HepG2 (cell line): Measurements from ENCODE around the gene ASB8. TPM values are rescaled to one million over a fixed set of nuclear protein-coding genes. Genes with fewer than 3 reads are reported as not detected.

Experiments
- ATAC-seq: fragments of 200-7000 bp; cut with Tn5 transposase; 3 replicates; pipeline ENCODE4 v1.9.1; 2020; ENCODE audit warnings: mild to moderate bottlenecking, moderate library complexity
- BruUV-seq: library from RNA; stranded (reverse); fragments of 400-500 nt; replicated peaks from 2 replicates; lab custom pipeline; 2021; lab: Mats Ljungman, UMichigan
- CTCF ChIA-PET: fragments of 300-600 bp; formaldehyde crosslinking; extraction: SDS; loops from one replicate; lab custom pipeline; 2021; ENCODE audit warnings: low total read pairs, inconsistent platforms, low intra/inter-chr PET ratio; lab: Yijun Ruan, JAX
- POLR2A ChIA-PET: fragments of 350-600 bp; sonication (Branson Sonifier 250); formaldehyde crosslinking; loops from one replicate; lab custom pipeline; 2020; ENCODE audit warnings: antibody characterized with exemption, inconsistent platforms; lab: Yijun Ruan, JAX
- DNase-seq: peaks from one replicate; pipeline ENCODE4 v3.0.0-alpha.2; 2015; ENCODE audit warnings: low spot score
- FAIRE-seq: peaks from 3 replicates; lab custom pipeline; 2011; peaks lifted over from hg19 to GRCh38; lab: Jason Lieb, UNC
- H2AFZ ChIP-seq: one replicate; pipeline ENCODE4 v1.6.1; 2011; ENCODE audit warnings: low read length, inconsistent platforms
- H3K27ac ChIP-seq: fragments of 300-600 bp; 3 replicates; pipeline ENCODE4 v1.8.0; 2011; ENCODE audit warnings: mixed run types, mild to moderate bottlenecking, mixed read lengths, low read length, inconsistent platforms; ENCODE audit not compliant: insufficient read depth; ENCODE audit errors: extremely low read length
- H3K27me3 ChIP-seq, 2 experiments: fragments of 200-600 bp in 1 of 2; 2 replicates in 1 of 2; 3 replicates in 1 of 2; pipeline versions ENCODE4 v1.6.0 to v1.8.0; 2011; ENCODE audit warnings: low read length in 2 of 2, mild to moderate bottlenecking in 2 of 2, moderate library complexity in 2 of 2, inconsistent platforms in 1 of 2; ENCODE audit not compliant: insufficient read depth in 2 of 2, control insufficient read depth in 1 of 2
- H3K36me3 ChIP-seq, 2 experiments: fragments of 200-600 bp in 1 of 2; replicated peaks in 1 of 2; 2 replicates in 1 of 2; 3 replicates in 1 of 2; pipeline versions ENCODE4 v1.5.1 to v1.8.0; 2011; ENCODE audit warnings: low read length in 2 of 2, inconsistent platforms in 1 of 2; ENCODE audit not compliant: insufficient read depth in 2 of 2, control insufficient read depth in 1 of 2
- H3K4me1 ChIP-seq: 2 replicates; pipeline ENCODE4 v1.5.1; 2012; ENCODE audit warnings: low read length, inconsistent platforms; ENCODE audit not compliant: insufficient read depth
- H3K4me2 ChIP-seq: 2 replicates; pipeline ENCODE4 v1.6.0; 2011; ENCODE audit warnings: low read depth, low read length, inconsistent platforms
- H3K4me3 ChIP-seq, 3 experiments: fragments of 200-600 bp in 1 of 3; sonication (generic), shearing (Covaris generic) in 1 of 3; replicated peaks in 1 of 3; 2 replicates each; pipeline ENCODE4 v1.5.1; 2011 to 2016; ENCODE audit warnings: low read length in 3 of 3, inconsistent platforms in 2 of 3, low read depth in 2 of 3, mild to moderate bottlenecking in 2 of 3, control low read depth in 1 of 3, mixed read lengths in 1 of 3; ENCODE audit not compliant: insufficient read depth in 1 of 3
- H3K79me2 ChIP-seq: one replicate; pipeline ENCODE4 v1.6.1; 2011; ENCODE audit warnings: low read length, inconsistent platforms; ENCODE audit not compliant: insufficient read depth
- H3K9ac ChIP-seq: 2 replicates; pipeline ENCODE4 v1.6.0; 2011; ENCODE audit warnings: mild to moderate bottlenecking, low read depth, low read length, inconsistent platforms; ENCODE audit not compliant: insufficient read depth
- H3K9me3 ChIP-seq: 2 replicates; pipeline ENCODE4 v1.5.1; 2012; ENCODE audit warnings: mild to moderate bottlenecking, low read length
- H4K20me1 ChIP-seq: 2 replicates; pipeline ENCODE4 v1.6.0; 2011; ENCODE audit warnings: inconsistent platforms, mild to moderate bottlenecking, low read length, moderate library complexity; ENCODE audit not compliant: insufficient read depth
- CREM ChIP-seq, 2 experiments: sonication (generic) in 1 of 2; formaldehyde crosslinking in 1 of 2; IDR thresholded peaks; 2 replicates each; pipeline versions ENCODE4 v1.4.0 to v1.6.1; 2016 to 2020; ENCODE audit warnings: antibody characterized with exemption in 1 of 2, mild to moderate bottlenecking in 1 of 2, missing genetic modification reagents in 1 of 2
- CSRNP1 ChIP-seq: sonication (generic); formaldehyde crosslinking; IDR thresholded peaks from 2 replicates; pipeline ENCODE4 v1.8.1; 2023; ENCODE audit warnings: mild to moderate bottlenecking, missing genetic modification reagents
- GATA4 ChIP-seq: sonication (generic); IDR thresholded peaks from 2 replicates; pipeline ENCODE4 v1.6.1; 2016; ENCODE audit warnings: antibody characterized with exemption, low read depth, borderline replicate concordance
- IKZF5 ChIP-seq: IDR thresholded peaks from 2 replicates; pipeline ENCODE4 v1.6.1; 2018; ENCODE audit warnings: missing genetic modification reagents, mild to moderate bottlenecking, missing compliant biosample characterization
- MAFK ChIP-seq, 2 experiments: IDR thresholded peaks in 1 of 2; conservative IDR thresholded peaks in 1 of 2; 2 replicates each; pipeline ENCODE4 v1.6.1; 2011; ENCODE audit warnings: improper control_type of control experiment in 2 of 2, low read length in 2 of 2
- MYC ChIP-seq: sonication (generic); formaldehyde crosslinking; IDR thresholded peaks from 2 replicates; pipeline ENCODE4 v1.9.0; 2021; ENCODE audit warnings: missing genetic modification reagents, borderline replicate concordance
- NCOA5 ChIP-seq: sonication (generic); formaldehyde crosslinking; IDR thresholded peaks from 2 replicates; pipeline ENCODE4 v1.4.0; 2020; ENCODE audit warnings: missing genetic modification reagents
- RARA ChIP-seq: IDR thresholded peaks from 2 replicates; pipeline ENCODE4 v1.6.1; 2016; ENCODE audit warnings: missing genetic modification reagents, missing compliant biosample characterization
- REPIN1 ChIP-seq: sonication (generic); formaldehyde crosslinking; IDR thresholded peaks from 2 replicates; pipeline ENCODE4 v1.8.0; 2022; ENCODE audit warnings: missing genetic modification reagents, low read depth, mild to moderate bottlenecking, borderline replicate concordance
- SALL1 ChIP-seq: sonication (generic); formaldehyde crosslinking; IDR thresholded peaks from 2 replicates; pipeline ENCODE4 v1.8.0; 2022; ENCODE audit warnings: mild to moderate bottlenecking, missing genetic modification reagents
- ZNF530 ChIP-seq: sonication (generic); formaldehyde crosslinking; IDR thresholded peaks from 2 replicates; pipeline ENCODE4 v1.5.0; 2020; ENCODE audit warnings: low read depth, mild to moderate bottlenecking, missing genetic modification reagents
- ZNF552 ChIP-seq: sonication (generic); formaldehyde crosslinking; IDR thresholded peaks from 2 replicates; pipeline ENCODE4 v1.9.0; 2022; ENCODE audit warnings: missing genetic modification reagents, mild to moderate bottlenecking, borderline replicate concordance
- WGBS: methylation state at CpG from one replicate; pipeline ENCODE4 v1.1.6; 2017; ENCODE audit warnings: low lambda C conversion rate; 5-methylcytosine and 5-hydroxymethylcytosine counted together
- in situ Hi-C: cut with HindIII; loops from 2 replicates; pipeline ENCODE4 v1.10.0; 2017; ENCODE audit warnings: low pct_unique_long_range_greater_than_20kb; ENCODE audit not compliant: extremely low pct_ligation_motif_present
- intact Hi-C: fragments of 100-400 bp; cut with micrococcal nuclease; formaldehyde crosslinking; loops from one replicate; pipeline ENCODE4 v1.10.0; 2022; ENCODE audit not compliant: unreplicated experiment
- polyA plus RNA-seq, 8 experiments: library from polyadenylated mRNA; depleted of rRNA in 3 of 8; stranded (reverse) in 7 of 8; unstranded in 1 of 8; fragments of >200 nt; fragmentation: Illumina TruSeq in 4 of 8; extraction: Trizol in 4 of 8; gene quantifications; 2 replicates each; pipeline versions ENCODE4 v1.2.1 to v1.2.3, GENCODE V29; 2011 to 2016; ENCODE audit warnings: low read depth in 4 of 8, missing spikeins in 1 of 8, mixed read lengths in 1 of 8; ENCODE audit not compliant: insufficient read depth in 1 of 8
- total RNA-seq, 5 experiments: library from RNA; depleted of rRNA; stranded (reverse); fragments of >200 nt; fragmentation: Illumina TruSeq; extraction: Trizol; gene quantifications; 2 replicates each; pipeline ENCODE4 v1.2.3, GENCODE V29; 2016; ENCODE audit warnings: low read depth in 1 of 5
- TF ChIP-seq, protein P1 (sequence below): sonication (generic); formaldehyde crosslinking; IDR thresholded peaks from 2 replicates; pipeline ENCODE4 v1.5.1; 2020; ENCODE audit warnings: mild to moderate bottlenecking, missing genetic modification reagents
- TF ChIP-seq, protein P2 (sequence below): sonication (generic); formaldehyde crosslinking; conservative IDR thresholded peaks from 2 replicates; pipeline ENCODE4 v1.8.0; 2022; ENCODE audit warnings: low read depth, missing genetic modification reagents
- TF ChIP-seq, protein P3 (sequence below): sonication (generic); formaldehyde crosslinking; IDR thresholded peaks from 2 replicates; pipeline ENCODE4 v1.8.0; 2023; ENCODE audit warnings: mild to moderate bottlenecking, missing genetic modification reagents

ASB8 gene
- total and polyA plus RNA-seq, 2 of the 13 experiments (the other 11 are each of a cell fraction or from before 2014, with no cell fraction given): 14.0 to 15.5 TPM

GRCh38 chr12:48199774-48200221 is 42.5 kb upstream of the ASB8 start (continued):
- TF ChIP-seq, protein P1, sequence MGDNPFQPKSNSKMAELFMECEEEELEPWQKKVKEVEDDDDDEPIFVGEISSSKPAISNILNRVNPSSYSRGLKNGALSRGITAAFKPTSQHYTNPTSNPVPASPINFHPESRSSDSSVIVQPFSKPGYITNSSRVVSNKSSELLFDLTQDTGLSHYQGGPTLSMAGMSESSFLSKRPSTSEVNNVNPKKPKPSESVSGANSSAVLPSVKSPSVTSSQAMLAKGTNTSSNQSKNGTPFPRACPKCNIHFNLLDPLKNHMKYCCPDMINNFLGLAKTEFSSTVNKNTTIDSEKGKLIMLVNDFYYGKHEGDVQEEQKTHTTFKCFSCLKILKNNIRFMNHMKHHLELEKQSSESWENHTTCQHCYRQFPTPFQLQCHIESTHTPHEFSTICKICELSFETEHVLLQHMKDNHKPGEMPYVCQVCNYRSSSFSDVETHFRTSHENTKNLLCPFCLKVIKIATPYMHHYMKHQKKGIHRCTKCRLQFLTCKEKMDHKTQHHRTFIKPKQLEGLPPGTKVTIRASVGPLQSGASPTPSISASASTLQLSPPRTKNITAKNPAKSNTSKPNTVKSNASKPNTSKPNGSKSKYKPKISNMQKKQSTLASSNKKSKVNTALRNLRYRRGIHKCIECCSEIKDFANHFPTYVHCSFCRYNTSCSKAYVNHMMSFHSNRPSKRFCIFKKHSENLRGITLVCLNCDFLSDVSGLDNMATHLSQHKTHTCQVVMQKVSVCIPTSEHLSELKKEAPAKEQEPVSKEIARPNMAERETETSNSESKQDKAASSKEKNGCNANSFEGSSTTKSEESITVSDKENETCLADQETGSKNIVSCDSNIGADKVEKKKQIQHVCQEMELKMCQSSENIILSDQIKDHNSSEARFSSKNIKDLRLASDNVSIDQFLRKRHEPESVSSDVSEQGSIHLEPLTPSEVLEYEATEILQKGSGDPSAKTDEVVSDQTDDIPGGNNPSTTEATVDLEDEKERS (CRISPR knock-in tag): no peak
- no peak for TF ChIP-seq NCOA5 (CRISPR knock-in tag)
- TF ChIP-seq ZNF552 (CRISPR knock-in tag): no peak
- no peak for TF ChIP-seq RARA
- no peak for TF ChIP-seq SALL1 (CRISPR knock-in tag)
- TF ChIP-seq REPIN1 (CRISPR knock-in tag): no peak

DNA sequence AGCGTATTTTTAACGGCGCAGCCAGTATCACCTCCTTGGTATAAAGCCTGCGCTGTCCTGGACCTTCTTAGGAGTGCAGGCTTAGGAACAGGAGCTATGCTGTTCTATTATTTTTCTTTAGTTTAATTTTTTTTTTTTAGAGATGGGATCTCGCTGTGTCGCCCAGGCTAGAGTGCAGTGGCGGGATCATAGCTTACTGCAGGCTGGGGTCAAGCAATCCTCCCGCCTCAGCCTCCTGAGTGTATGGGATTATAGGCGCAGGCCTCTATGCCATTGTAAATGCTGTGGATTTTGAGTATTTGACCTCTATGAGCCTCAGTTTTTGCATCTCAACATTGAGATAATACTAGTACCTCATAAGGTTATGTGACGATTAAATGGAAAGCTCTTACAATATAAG is 41.7 kb upstream of the ASB8 start:
- no TSS peak for BruUV-seq
- Histone ChIP-seq H3K36me3 (no peaks in the 10 kb centered on the region), H3K4me3 (no peak overlapping the region), H3K27me3 (no peaks in the 10 kb centered on the region; a peak in 1 of 5 replicates), H3K4me2 (no peak overlapping the region), H3K79me2 (no peaks in the 10 kb centered on the region), H3K9ac (no peak overlapping the region), H4K20me1 (no peaks in the 10 kb centered on the region), H3K27ac (no peak overlapping the region), H2AFZ (no peak overlapping the region), H3K9me3 (no peaks in the 10 kb centered on the region), H3K4me1 (no peaks in the 10 kb centered on the region)
- ATAC-seq: no peak
- 73% methylated on average over 10 of the region's 10 CpGs for WGBS
- no peak for FAIRE-seq
- POLR2A ChIA-PET: no interaction called here
- CTCF ChIA-PET: no interaction called here
- intact Hi-C loops (no loop called here), in situ Hi-C loops (no loop called here)
- no peak for DNase-seq
- TF ChIP-seq IKZF5 (CRISPR knock-in tag): no peak
- no peak for TF ChIP-seq GATA4
- no peak for TF ChIP-seq MYC (CRISPR knock-in tag)
- TF ChIP-seq CSRNP1 (CRISPR knock-in tag): no peak
- no peak for TF ChIP-seq ZNF530 (CRISPR knock-in tag)
- TF ChIP-seq CREM (IDR thresholded peaks at IDR 0.05): no peak
- TF ChIP-seq CREM (CRISPR knock-in tag; IDR thresholded peaks at IDR 0.05): no peak
- TF ChIP-seq MAFK (conservative IDR thresholded peaks at IDR 0.05 in 1 of 2, IDR thresholded peaks at IDR 0.05 in 1 of 2; ENCODE audit: low read length in 2 of 2): no peak
- TF ChIP-seq, protein P2, sequence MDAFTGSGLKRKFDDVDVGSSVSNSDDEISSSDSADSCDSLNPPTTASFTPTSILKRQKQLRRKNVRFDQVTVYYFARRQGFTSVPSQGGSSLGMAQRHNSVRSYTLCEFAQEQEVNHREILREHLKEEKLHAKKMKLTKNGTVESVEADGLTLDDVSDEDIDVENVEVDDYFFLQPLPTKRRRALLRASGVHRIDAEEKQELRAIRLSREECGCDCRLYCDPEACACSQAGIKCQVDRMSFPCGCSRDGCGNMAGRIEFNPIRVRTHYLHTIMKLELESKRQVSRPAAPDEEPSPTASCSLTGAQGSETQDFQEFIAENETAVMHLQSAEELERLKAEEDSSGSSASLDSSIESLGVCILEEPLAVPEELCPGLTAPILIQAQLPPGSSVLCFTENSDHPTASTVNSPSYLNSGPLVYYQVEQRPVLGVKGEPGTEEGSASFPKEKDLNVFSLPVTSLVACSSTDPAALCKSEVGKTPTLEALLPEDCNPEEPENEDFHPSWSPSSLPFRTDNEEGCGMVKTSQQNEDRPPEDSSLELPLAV (CRISPR knock-in tag): no peak
- TF ChIP-seq, protein P3, sequence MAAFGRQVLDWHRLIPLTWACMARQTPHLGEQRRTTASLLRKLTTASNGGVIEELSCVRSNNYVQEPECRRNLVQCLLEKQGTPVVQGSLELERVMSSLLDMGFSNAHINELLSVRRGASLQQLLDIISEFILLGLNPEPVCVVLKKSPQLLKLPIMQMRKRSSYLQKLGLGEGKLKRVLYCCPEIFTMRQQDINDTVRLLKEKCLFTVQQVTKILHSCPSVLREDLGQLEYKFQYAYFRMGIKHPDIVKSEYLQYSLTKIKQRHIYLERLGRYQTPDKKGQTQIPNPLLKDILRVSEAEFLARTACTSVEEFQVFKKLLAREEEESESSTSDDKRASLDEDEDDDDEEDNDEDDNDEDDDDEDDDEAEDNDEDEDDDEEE (CRISPR knock-in tag): no peak
